ENCODE results near the gene INPP5E. TPM values are rescaled to one million over a fixed set of nuclear protein-coding genes. Genes with fewer than 3 reads are reported as not detected.
A peak's percentile ranks its signal among the peaks of the same experiment; 100 is the strongest.

The INPP5E gene
- total and polyA plus RNA-seq, 11 donors: 6.4 to 11.7 (median 9.3) TPM

DNA sequence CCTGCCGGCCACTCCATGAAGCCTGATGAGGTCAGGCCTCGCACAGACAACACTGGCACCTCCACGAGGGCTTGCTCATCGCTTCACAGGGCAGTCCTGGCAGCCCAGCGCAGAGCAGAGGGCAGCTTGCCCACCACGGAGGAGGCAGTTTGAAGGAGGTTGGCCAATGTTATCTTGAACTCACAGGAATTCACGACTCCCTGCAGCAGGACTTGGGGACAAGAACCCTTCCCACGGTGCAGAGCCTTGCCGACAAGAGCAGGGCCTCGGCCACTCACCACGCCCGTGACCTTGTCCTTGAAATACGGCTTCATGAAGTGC, 44.7 kb downstream of the INPP5E start:
- 90 to 97% (median 93%) methylated on average over 9 to 13 of the region's 13 CpGs for WGBS, 4 donors
- H3K4me1 ChIP-seq: peaks cover 0 to 18% (median 11%) of the 10 kb centered on the region in 12 donors
- intact Hi-C loops (cut with DNase I): loop anchor here in 1 of 10 donors (5.0 kb wide), 1 partner anchor 83 kb away; no protein-coding TSS in a partner anchor
- TF ChIP-seq, protein P1, sequence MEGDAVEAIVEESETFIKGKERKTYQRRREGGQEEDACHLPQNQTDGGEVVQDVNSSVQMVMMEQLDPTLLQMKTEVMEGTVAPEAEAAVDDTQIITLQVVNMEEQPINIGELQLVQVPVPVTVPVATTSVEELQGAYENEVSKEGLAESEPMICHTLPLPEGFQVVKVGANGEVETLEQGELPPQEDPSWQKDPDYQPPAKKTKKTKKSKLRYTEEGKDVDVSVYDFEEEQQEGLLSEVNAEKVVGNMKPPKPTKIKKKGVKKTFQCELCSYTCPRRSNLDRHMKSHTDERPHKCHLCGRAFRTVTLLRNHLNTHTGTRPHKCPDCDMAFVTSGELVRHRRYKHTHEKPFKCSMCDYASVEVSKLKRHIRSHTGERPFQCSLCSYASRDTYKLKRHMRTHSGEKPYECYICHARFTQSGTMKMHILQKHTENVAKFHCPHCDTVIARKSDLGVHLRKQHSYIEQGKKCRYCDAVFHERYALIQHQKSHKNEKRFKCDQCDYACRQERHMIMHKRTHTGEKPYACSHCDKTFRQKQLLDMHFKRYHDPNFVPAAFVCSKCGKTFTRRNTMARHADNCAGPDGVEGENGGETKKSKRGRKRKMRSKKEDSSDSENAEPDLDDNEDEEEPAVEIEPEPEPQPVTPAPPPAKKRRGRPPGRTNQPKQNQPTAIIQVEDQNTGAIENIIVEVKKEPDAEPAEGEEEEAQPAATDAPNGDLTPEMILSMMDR (IDR thresholded peaks at IDR 0.05): no peak
- no peak for TF ChIP-seq POLR2A (IDR thresholded peaks at IDR 0.05)
- H3K27me3 ChIP-seq: no peaks in the 10 kb centered on the region
- H3K36me3 ChIP-seq: peaks cover 0 to 81% (median 67%) of the 10 kb centered on the region in 9 donors
- H3K9me3 ChIP-seq: no peaks in the 10 kb centered on the region
- ATAC-seq: no peak
- no peak for DNase-seq
- no peak overlapping the region for H3K4me3 ChIP-seq
- H3K27ac ChIP-seq: no peak overlapping the region

DNA sequence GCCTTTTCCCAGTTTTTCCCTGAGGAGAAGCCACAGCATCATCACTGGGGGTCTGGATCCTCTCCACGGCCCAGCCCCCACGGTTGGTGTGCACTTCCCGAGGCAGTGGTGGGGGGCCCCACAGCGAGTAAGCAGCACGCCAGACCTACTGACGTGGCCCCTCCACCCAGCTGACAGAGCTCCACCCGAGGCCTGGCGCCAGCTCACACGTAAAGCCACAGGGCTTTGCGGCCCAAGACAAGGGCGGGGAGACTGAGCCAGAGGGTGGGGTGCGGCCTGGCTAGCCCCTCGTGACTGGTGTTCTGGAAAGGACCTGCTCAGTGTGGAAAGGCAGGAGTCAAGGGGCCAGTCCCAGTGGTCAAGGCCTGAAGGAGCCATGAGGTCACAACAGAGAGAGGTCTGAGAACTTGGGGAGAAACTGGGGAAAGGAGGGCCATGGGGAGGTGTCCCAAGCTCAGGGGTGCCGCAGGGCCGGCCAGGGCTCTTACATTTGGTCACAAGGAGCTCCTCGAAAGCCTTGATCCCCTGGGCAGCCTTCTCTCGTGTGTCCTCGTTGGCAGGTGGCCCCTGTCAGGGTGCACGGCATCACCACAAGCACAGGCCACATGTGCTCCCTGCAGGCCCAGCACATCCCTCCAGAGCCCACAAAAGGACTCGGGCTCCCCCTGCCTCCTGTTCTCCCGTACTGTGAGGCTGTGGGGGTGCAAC, 45.2 kb downstream of the INPP5E start:
- TF ChIP-seq, protein P1 (IDR thresholded peaks at IDR 0.05): no peak
- TF ChIP-seq POLR2A (IDR thresholded peaks at IDR 0.05): no peak
- H3K9me3 ChIP-seq: no peaks in the 10 kb centered on the region
- no peak for DNase-seq
- peak in 1 of 4 donors; percentile 12 for ATAC-seq
- WGBS, 4 donors: 91 to 96% (median 94%) methylated on average over 11 to 21 of the region's 21 CpGs
- intact Hi-C loops (cut with DNase I): loop anchor here in 1 of 10 donors (5.0 kb wide), 1 partner anchor 82 kb away; no protein-coding TSS in a partner anchor
- no peak overlapping the region for H3K27ac ChIP-seq
- H3K4me1 ChIP-seq: peaks cover 0 to 14% (median 11%) of the 10 kb centered on the region in 12 donors
- H3K27me3 ChIP-seq: no peaks in the 10 kb centered on the region
- H3K36me3 ChIP-seq: peaks cover 0 to 87% (median 72%) of the 10 kb centered on the region in 9 donors
- no peak overlapping the region for H3K4me3 ChIP-seq

DNA sequence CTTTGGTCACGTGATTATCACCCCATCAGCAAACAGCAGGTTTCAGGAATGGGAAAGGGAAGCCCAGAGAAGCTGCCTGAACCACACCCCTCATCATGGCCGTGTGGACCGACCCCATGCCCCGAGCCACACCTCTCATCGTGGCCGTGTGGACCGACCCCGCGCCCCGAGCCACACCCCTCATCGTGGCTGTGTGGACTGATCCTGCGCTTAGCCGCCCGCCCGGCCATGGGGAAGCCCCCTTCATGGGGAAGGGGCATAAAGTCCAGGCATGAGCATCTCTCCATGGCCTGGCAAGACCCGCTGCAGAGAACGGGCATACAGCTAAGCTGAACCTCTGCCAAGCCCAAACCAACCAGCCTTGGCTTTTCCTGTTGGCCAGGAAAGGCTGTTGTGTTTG, 46.1 kb downstream of the INPP5E start:
- H3K27ac ChIP-seq: no peak overlapping the region
- intact Hi-C loops (cut with DNase I): no loop called here
- H3K4me3 ChIP-seq: no peak overlapping the region
- ATAC-seq (no peak), DNase-seq (no peak)
- TF ChIP-seq POLR2A (IDR thresholded peaks at IDR 0.05): no peak
- TF ChIP-seq, protein P1 (IDR thresholded peaks at IDR 0.05): no peak
- H3K36me3 ChIP-seq: peaks cover 0 to 92% (median 81%) of the 10 kb centered on the region in 9 donors
- H3K9me3 ChIP-seq: no peaks in the 10 kb centered on the region
- WGBS, 4 donors: 90 to 93% (median 91%) methylated on average over 17 of the region's 17 CpGs
- peaks cover 0 to 4% (median 2%) of the 10 kb centered on the region in 12 donors for H3K4me1 ChIP-seq
- H3K27me3 ChIP-seq: no peaks in the 10 kb centered on the region

DNA sequence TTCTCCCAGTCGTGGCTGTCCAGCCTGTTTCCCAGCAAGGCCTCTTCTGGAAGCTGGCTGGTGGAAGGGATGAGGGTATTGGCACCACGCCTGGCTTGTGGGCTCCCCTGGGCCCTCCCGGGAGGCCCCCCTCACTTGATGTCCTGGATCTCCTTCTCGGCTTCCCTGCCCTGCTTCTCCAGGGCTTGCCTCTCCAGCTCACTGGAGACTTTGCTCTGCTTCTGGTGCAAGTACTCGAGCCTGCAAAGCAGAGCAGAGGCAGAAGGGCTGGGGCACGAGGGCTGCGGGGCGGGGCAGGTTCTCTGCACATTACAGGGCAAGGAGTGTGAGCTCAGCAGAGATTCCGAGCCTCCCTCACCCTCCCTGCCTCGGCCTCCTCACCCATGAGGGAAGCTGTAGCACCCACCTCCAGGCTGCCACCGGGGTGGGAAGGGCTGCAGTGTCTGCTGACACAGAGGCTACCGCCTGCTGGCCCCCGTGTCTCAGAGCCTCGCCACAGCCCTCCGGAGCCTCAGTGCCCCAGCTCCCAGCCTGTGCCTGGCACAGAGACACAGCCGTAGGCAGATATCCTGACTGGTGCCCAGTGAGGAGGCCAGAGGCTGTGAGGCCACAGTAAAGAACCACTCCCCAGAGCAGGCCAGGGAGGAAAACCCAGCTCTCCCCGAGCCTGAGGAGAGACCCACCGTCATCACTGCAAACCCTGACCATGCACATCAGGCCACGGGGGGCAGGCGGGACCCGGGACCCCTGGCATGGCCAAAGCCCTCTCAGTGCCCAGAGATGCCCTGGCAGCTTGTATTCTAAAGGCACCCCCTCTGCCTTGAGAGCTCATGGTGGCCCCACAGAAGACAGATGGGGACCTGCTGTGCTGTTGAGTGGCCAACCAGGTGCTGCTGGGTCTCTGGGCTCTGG, 46.9 kb downstream of the INPP5E start:
- H3K4me1 ChIP-seq: no peaks in the 10 kb centered on the region
- intact Hi-C loops (cut with DNase I): no loop called here
- no peaks in the 10 kb centered on the region for H3K9me3 ChIP-seq
- 79 to 82% (median 82%) methylated on average over 15 to 21 of the region's 21 CpGs for WGBS, 4 donors
- TF ChIP-seq, protein P1 (IDR thresholded peaks at IDR 0.05): no peak
- TF ChIP-seq POLR2A (IDR thresholded peaks at IDR 0.05): no peak
- no peak overlapping the region for H3K27ac ChIP-seq
- no peak overlapping the region for H3K4me3 ChIP-seq
- ATAC-seq: no peak
- DNase-seq: no peak
- H3K27me3 ChIP-seq: no peaks in the 10 kb centered on the region
- peaks cover 0 to 94% (median 89%) of the 10 kb centered on the region in 9 donors for H3K36me3 ChIP-seq

Data from heart left ventricle (tissue), 16 donors.